Activated CD4-positive, alpha-beta T cell treated with anti-CD3 and anti-CD28 coated beads for 48 hours (primary cell): ENCODE results near the gene CEACAM16.
A peak's percentile ranks its signal among the peaks of the same experiment; 100 is the strongest.
"Not testable (repeated sequence)": the region's sequence is repeated elsewhere in the genome, so short reads cannot be mapped to it uniquely, and the experiment has no call there.

Source experiments
- DNase-seq: peaks from one replicate; pipeline ENCODE4 v3.0.0-alpha.2; 2020

Gene CEACAM16

DNA sequence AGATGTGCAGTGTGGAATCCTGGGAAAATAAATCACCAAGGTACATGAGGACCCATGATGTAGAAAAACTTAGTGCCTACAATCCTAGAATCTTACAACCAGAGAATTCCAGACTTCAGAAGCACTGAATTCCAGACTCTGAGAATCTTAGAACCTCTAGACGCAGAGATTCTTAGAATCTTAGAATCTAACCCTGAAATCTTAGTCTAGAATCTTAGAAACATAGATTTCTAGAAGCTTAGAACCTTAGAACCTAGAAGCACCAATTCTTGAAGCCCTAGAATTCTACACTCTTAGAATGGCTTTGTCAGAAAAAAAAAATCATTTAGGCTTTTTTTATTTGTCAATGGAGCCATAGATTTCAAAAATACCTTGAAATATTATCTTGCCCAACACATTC, 6.0 kb downstream of the CEACAM16 start:
- DNase-seq: no peak

DNA sequence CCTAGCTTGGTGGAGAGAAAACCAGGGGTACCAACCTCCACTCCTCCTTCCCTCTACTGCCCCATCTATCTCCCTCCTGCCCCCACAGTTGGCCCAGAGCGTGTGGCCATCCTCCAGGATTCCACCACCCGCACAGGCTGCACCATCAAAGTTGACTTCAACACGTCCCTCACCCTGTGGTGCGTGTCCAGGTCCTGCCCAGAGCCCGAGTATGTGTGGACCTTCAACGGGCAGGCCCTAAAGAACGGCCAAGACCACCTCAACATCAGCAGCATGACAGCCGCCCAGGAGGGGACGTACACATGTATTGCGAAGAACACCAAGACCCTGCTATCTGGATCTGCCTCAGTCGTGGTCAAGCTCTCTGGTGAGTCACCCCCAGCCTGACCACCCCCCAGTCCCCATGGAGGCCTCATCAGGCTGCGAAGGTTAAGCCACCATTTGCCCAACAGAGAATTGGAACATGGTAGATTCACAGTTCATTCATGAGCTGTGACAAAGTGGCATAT, 6.6 kb downstream of the CEACAM16 start:
- no peak for DNase-seq

DNA sequence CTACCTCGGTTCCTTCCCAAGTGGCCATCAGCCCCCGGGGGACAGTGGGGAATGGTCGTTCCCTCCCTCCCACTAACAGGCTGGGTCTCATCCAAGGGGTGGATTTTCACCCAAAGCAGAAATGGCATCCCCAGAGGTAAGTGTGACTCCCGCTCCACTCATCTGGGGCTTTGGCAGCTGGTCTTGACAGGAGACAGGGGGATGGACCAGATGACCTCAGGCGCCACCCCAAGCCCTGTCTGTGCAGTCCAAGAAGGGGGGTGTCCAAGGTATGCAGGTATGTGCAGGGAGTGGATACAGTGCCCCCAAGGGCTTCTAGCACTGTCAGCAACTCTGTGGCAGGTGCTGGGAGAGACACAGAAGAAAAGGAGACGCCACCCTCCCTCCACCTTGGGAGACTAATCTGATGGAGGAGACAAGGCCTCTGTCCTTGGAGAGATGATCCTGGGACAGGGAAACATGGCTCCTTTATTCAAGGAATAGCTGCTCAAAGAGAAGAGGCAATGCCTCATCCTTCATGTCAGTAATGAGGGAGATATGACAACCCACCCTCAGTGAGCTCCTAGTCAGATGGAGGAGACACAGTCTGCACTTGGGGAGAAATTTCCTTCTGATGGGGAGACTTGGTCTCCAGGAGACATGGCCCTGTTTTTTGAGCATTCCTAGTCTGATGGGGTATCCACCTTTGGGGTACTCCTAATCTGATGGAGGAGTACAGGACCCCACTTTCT, 7.7 kb downstream of the CEACAM16 start:
- DNase-seq: no peak

DNA sequence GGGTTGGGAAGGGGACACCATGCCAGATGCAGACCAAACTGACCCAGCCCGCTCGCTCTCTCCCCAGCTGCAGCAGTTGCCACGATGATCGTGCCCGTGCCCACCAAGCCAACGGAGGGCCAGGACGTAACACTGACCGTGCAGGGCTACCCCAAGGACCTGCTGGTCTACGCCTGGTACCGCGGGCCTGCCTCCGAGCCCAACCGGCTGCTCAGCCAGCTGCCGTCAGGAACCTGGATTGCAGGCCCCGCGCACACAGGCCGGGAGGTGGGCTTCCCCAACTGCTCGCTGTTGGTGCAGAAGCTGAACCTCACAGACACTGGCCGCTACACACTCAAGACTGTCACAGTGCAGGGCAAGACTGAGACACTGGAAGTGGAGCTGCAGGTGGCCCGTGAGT, 8.8 kb downstream of the CEACAM16 start:
- DNase-seq: no peak

DNA sequence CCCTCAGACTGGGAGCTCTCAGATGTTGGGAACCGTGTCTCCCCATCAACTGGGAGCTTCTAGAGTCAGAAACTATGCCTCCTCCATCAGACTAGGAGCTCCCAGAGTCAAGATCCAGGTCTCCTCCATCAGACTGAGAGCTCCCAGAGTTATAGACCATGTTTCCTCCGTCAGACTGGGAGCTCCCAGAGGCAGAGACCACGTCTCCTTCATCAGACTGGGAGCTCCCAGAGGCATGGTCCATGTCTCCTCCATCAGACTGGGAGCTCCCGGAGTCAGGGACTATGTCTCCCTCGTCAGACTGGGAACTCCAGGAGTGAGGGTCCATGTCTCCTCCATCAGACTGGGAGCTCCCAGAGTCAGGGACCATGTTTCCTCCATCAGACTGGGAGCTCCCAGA, 10.0 kb downstream of the CEACAM16 start:
- no peak for DNase-seq

DNA sequence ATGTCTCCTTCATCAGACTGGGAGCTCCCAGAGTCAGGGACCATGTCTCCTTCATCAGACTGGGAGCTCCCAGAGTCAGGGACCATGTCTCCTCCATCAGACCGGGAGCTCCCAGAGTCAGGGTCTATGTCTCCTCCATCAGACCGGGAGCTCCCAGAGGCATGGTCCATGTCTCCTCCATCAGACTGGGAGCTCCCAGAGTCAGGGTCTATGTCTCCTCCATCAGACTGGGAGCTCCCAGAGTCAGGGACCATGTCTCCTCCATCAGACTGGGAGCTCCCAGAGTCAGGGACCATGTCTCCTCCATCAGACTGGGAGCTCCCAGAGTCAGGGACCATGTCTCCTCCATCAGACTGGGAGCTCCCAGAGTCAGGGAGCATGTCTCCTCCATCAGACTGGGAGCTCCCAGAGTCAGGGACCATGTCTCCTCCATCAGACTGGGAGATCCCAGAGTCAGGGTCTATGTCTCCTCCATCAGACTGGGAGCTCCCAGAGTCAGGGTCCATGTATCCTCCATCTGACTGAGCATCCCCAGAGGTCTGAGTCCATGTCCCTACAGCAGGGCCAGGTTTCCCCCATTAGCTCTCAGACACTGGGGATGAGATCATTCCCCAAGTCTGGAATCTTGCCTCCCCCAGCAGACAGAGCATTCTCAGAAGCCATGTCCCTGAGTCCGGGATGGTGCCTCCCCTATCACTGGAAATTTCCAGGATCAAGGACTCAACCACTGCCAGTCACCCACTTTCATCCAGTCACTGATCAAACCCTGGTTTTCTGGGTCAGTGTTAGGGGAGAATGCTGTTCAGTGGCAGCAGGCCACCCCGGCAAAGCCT, 10.7 kb downstream of the CEACAM16 start:
- not testable (repeated sequence) for DNase-seq

DNA sequence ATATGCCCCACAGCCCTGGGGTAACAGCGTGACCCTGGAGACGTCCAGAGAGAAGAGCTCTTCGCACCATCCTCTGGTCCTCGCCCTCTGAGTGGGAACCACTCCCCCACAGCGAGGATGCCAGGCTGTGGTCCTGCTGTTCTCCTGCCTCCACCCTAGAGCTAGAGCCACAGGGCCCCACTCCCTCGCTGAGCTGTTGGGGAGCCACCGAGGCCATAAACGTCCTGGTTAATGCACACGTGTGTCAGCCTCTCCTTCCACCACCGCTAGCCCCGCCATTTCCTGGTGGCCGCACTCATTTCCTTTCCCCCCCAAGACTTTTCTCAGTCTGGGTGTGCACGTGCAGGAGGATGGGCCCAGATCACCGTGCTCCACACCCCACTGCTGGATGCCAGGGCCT, 11.5 kb downstream of the CEACAM16 start:
- DNase-seq: no peak

DNA sequence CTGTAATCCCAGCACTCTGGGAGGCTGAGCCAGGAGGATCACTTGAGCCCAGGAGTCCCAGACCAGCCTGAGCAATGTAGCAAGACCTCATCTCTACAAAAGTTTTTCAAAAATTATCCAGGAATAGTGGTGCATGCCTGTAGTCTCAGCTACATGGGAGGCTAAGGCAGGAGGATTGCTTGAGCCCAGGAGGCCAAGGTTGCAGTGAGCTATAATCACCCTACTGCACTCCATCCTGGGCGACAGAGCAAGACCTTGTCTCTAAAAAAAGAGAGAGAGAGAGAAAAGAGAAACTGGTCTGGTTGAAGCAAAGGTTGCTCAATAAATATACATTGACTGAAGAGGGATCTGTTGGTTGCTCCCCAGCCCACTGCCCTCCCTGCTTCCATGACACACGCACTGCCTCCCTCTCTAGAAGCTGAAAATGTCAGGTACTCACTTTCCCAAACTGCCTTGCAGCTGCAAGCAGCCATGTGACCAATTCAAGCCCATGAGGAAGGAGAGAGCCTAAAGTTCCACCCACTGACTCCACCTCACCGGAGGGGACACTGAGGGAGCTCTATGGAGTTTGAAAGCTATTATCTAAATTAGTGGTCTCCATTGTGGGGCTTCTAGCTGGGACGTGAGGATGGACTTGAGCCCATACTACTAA, 14.0 kb downstream of the CEACAM16 start:
- DNase-seq: no peak

DNA sequence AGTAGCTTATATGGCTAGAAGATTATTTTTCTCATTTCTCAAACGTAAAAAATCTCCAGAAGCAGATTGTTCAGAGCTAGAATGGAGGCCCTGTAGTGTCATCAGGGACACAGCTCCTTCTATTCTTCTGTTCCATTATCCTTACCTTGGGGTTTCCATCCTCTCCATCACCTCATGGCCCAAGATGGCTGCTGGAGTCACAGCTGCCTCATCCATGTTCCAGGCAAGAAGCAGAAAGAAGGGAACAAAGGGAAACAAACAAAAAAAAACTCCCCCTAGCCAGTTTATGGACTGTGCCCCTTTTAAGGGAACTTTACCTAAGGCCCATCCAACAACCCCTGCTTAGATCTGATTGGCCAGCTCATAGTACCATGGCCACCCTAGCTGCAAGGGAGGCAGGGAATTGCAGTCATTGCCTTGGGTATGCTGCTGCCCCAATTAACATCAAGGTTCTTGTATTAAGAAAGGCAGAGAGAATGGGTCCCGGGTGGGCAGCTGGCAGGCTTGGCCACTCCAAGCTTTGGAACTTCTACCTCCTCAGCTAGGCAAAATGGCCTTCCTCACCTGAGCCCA, 15.7 kb downstream of the CEACAM16 start:
- no peak for DNase-seq

DNA sequence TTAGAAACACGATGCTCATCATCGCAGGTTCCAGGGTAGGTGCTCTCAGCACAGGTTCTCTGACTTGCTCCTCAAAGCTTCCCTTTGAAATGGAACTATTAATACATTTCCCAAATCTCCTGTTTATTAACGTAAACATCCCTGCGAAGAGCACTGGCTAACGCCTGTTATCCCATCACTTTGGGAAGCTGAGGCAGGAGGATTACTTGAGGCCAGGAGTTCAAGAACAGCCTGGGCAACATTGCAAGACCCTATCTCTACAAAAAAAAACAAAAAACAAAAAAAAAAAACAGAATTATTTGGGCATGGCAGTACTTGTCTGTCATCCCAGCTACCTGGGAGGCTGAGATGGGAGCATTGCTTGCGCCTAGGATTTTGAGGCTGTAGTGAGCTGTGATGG, 18.7 kb downstream of the CEACAM16 start:
- DNase-seq: no peak

DNA sequence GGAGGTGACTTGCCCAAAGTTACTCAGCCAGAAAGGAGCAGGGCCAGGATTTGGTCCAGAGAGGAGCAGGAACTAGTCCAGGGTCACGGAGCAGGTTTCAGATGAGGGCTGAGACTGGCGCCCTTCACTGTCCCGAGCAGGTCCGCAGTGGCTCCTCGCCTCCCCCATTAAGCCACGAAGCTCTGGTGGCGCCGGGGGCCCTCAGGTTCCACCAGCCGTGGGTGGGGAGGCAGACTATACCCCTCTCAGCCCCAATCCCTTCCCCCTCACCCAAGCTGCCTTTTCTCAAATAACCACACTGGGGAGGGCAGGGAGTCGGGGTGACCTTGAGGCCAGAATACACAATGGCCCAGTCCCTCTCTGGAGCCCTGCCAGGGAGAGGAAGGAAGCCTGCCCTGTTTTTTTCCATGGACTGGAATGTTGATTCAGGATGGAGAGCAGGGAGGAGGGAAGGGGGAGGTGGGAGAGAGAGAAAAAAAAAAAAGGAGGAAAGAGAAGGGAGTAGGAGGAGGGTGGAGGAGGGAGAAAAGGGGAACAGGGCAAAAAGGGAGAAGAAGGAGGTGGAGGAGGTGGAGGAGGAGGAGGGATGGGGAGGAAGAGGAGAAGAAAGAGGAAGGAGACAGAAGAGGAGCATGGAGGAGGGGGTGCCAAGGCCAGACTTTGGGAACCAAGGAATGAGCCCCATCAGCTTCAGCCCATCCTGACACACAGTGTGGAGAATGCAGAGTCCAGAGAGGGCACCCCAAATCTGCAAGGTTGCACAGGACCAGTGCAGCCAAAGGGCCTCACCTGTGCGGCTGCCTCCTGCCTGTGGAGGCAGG, 19.7 kb downstream of the CEACAM16 start:
- DNase-seq: no peak

DNA sequence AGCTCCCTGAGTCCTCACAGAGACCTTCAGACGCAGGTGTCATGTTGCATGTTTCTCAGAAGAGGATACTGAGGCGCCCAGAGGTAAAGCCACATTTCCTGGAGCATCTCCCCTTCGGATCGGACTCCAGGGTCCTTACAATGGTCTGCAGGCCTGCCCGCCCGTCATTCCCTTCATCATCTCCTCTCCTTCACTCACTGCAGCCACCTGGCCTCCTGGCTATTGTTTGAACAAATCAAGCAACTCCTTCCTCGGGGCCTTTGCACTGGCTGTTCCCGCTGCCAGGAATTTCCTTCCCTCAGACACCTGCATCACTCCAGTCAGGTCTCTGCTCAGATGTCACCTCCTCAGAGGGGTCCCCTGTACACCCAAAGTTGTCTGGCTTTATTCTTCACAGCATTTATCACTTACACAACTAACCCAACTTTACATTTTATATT, 20.3 kb downstream of the CEACAM16 start:
- DNase-seq: no peak

DNA sequence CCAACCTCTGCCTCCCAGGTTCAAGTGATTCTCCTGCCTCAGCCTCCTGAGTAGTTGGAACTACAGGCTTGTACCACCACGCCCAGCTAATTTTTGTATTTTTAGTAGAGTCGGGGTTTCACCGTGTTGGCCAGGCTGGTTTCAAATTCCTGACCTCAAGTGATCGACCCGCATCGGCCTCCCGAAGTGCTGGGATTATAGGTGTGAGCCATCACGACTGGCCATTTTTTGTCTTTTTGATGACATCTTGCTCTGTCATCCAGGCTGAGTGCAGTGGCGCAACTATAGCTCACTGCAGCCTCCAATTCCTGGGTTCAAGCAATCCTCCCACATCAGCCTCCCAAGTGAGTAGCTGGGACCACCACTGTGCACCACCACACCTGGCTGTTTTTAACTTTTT, 21.4 kb downstream of the CEACAM16 start:
- not testable (repeated sequence) for DNase-seq

DNA sequence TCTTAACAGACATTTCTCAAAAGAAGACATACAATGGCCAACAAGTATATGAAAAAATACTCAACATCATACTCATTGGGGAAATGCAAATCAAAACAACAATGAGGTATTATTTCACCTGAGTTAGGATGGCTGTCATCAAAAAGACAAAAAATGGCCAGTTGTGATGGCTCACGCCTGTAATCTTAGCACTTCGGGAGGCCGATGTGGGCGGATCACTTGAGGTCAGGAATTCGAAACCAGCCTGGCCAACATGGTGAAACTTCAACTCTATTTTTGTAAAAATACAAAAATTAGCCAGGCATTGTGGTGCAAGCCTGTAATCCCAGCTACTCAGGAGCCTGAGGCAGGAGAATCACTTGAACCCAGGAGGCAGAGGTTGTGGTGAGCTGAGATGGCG, 22.0 kb downstream of the CEACAM16 start:
- DNase-seq: no peak

DNA sequence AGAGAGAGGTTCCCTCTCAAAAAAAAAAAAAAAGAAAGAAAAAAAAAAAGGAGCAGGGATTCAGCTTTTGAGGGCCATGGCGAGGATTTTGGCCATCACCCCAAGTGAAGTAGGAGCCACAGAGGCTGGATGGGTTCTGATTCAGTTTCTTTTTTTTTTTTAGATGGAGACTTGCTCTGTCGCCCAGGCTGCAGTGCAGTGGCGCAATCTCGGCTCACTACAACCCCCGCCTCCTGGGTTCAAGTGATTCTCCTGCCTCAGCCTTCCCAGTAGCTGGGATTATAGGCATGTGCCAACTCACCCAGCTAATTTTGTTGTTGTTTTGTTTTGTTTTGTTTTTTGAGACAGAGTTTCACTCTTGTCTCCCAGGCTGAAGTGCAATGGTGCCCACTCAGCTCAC, 22.4 kb downstream of the CEACAM16 start:
- DNase-seq: not testable (repeated sequence)

DNA sequence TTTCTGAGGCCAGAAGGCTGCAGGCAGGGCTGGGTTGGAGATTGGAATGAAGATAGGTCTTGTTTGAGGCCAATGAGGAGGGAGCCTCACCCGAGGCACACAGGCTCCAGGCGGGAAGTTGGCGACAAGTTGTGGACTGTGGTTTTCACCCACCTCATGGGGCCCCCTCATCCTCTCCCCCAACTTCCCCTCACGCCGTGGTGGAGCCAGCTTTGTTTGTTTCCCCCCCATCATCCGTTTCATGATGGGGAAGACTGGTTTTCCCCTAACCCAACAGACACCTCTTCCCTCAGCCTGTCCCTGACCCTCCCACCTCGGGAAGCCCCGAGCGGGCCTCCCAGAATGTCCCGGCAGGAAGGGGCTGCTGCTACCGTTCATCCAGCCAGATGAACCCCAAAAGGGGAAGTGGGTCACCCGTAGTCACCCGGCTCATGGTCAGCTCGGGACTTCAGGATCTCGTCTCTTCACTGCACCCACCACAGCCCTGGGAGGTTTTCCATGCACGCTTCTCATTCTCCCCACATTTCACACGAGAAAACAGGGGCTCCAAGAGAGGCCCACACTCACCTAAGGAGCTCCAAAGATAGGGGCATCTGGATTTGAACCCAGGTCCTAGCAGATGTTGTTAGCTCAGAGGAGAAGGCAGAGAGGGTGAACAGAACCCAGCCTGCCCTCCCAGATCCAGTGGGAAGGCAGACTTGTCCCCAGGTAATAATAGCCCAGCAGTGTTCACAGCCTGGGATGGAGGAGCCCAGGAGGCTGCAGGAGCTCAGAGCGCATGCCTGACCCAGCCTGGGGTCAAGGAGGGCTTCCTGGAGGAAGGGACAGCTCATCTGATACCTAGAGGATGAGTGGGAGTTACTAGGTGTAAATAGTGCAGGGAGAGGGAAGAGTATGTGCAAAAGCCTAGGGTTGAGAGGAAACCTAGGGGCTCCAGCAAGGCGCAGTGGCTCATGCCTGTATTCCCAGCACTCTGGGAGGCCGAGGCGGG, 23.5 kb downstream of the CEACAM16 start:
- DNase-seq: no peak

DNA sequence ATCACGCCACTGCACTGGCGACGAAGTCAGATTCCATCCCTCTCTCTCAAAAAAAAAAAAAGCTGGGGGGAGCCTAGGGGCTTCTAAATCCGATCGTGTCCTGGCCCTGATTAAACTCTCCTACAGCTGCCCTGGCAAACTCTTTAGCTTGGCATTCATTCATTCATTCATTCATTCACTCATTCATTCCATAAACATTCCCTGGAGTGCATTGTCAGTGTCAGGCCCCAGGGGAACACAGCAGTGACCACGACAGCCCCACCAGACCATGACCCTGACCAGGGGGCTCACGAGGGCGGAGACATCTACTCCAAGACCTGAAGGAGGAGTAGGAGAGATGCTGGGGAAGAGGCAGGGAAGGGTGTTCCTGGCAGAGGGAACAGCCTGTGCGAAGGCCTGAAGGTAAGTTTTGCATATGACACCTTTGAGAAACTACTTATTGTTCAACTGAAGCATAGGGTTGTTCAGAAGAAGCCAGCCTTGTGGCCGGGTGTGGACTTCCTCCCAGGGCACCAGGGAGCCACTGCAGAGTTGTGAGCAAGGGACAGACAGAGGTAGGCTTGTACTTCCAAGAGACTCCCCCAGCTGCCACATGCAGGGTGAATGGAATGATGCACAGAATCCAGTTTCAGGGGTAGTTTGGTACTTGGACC, 24.5 kb downstream of the CEACAM16 start:
- no peak for DNase-seq

DNA sequence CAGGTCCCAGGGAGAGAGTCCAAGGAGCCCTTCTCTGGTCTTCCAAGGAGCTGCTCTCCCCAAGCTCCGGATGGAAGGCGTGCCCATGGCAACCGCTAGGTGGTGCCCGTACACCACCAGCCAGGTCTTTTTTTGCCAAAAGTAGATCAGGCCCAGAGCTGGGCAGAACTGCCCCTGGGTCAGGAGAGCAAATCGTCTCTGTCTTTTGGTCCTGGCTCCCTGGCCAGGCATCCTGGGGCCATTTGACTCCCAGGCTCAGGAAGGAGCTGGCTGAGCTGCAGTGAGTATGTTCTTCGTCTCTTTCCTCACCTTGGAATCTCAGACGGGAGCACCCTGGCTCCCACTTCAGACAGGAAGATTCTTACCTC, 25.0 kb downstream of the CEACAM16 start:
- peak; percentile 84 for DNase-seq

DNA sequence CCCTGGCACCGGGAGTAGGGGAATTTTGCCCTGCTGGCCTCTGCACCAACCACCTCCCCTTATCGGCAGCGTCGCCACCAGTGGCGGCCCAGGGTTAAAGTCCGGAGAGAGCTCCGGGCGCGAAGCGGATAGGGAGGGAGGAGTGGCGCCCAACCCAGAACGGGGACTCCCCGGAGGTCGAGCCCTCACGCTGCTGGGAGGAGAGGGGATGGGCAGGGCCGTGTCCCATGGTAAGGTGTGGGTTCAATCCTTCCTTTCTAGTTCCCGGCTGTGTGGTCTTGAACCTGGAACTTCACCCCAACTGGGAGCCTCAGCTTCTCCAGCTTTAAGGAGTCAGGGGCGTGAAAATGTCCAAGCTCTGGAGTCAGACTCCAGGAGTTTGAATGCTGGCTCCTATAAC, 26.3 kb downstream of the CEACAM16 start:
- DNase-seq: no peak

DNA sequence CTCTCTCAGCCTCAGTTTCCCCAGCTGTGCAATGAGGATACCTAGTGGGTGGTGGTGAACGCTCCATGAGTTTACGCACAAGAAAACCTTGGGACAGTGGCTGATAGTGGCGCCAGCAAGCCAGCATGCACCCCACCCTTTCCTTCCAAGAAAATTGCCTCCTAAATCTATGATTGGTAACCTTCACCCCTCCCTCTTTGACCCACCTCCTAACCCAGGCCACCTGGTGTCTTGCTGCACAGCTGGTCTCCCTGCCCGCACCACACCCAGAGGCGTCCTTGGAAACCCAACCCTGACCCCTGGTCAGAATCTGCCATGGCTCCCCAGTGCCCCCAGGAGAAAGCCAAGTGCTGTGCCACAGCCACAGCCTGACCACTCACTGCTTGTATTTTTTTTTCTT, 26.7 kb downstream of the CEACAM16 start:
- no peak for DNase-seq

DNA sequence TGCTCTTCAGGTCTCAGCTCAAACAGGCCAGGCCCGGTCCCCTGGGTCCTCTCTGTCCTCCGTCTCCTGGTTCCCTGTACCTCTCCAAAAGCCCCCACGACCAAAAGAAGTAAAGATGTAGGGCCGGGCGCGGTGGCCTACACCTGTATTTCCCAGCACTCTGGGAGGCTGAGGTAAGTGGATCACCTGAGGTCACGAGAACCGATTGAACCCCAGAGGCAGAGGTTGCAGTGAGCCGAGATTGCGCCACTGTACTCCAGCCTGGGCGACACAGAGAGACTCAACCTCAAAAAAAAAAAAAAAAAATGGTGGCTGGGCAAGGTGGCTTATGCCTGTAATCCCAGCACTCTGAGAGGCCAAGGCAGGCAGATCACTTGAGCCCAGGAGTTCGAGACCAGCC, 27.5 kb downstream of the CEACAM16 start:
- no peak for DNase-seq
